ENCODE data around the gene SHC4.

Gene SHC4

GRCh38 chr15:48966595-48967301 is 3.0 kb upstream of the SHC4 start:
- no peak for DNase-seq (ENCODE audit: low read depth)

GRCh38 chr15:48965972-48966371 is 2.3 kb upstream of the SHC4 start:
- peak; percentile 35 for DNase-seq (ENCODE audit: low read depth)

- DNase-seq (ENCODE audit: low read depth) = no peak
These were observed 1.2 kb upstream of the SHC4 start for GRCh38 chr15:48964898-48965297.

- no peak for DNase-seq (ENCODE audit: low read depth)
These were observed 826 bp downstream of the SHC4 start for GRCh38 chr15:48962662-48963523.

- DNase-seq (ENCODE audit: low read depth) = no peak
These were observed 7.8 kb downstream of the SHC4 start for GRCh38 chr15:48955967-48956366.

- DNase-seq (ENCODE audit: low read depth) = no peak
These were observed 8.3 kb downstream of the SHC4 start for GRCh38 chr15:48955370-48955769.

- no peak for DNase-seq (ENCODE audit: low read depth)
These were observed 9.2 kb downstream of the SHC4 start for GRCh38 chr15:48954538-48954937.

GRCh38 chr15:48946840-48947187 is 16.9 kb downstream of the SHC4 start:
- no peak for DNase-seq (ENCODE audit: low read depth)

GRCh38 chr15:48946074-48946839 is 17.5 kb downstream of the SHC4 start:
- no peak for DNase-seq (ENCODE audit: low read depth)

GRCh38 chr15:48945386-48945785 is 18.3 kb downstream of the SHC4 start:
- DNase-seq (ENCODE audit: low read depth) = no peak

GRCh38 chr15:48941904-48942303 is 21.8 kb downstream of the SHC4 start:
- no peak for DNase-seq (ENCODE audit: low read depth)

GRCh38 chr15:48940508-48940907 is 23.2 kb downstream of the SHC4 start:
- no peak for DNase-seq (ENCODE audit: low read depth)

- no peak for DNase-seq (ENCODE audit: low read depth)
These were observed 24.1 kb downstream of the SHC4 start for GRCh38 chr15:48939648-48940047.

GRCh38 chr15:48937886-48938285 is 25.8 kb downstream of the SHC4 start:
- DNase-seq (ENCODE audit: low read depth) = no peak

- DNase-seq (ENCODE audit: low read depth) = no peak
These were observed 27.1 kb downstream of the SHC4 start for GRCh38 chr15:48936666-48937065.

GRCh38 chr15:48935236-48935635 is 28.5 kb downstream of the SHC4 start:
- no peak for DNase-seq (ENCODE audit: low read depth)

- DNase-seq (ENCODE audit: low read depth) = no peak
These were observed 33.0 kb downstream of the SHC4 start for GRCh38 chr15:48930735-48931134.

- no peak for DNase-seq (ENCODE audit: low read depth)
These were observed 34.1 kb downstream of the SHC4 start for GRCh38 chr15:48929661-48930060.

GRCh38 chr15:48928877-48929538 is 34.7 kb downstream of the SHC4 start:
- peak; percentile 50 for DNase-seq (ENCODE audit: low read depth)

- DNase-seq (ENCODE audit: low read depth) = no peak
These were observed 38.0 kb downstream of the SHC4 start for GRCh38 chr15:48925714-48926223.

- DNase-seq (ENCODE audit: low read depth) = no peak
These were observed 39.0 kb downstream of the SHC4 start for GRCh38 chr15:48924528-48925393.
